Measurements from ENCODE around the gene TIAM2. TPM values are rescaled to one million over a fixed set of nuclear protein-coding genes. Genes with fewer than 3 reads are reported as not detected.

The TIAM2 gene
- total RNA-seq, 1 experiment from 2014 or later = 3.8 TPM

- DNase-seq = no peak
- H3K4me1 Mint-ChIP-seq (ENCODE audit: low read depth, unreplicated experiment) = no peaks in the 10 kb centered on the region
- H3K4me3 Mint-ChIP-seq (ENCODE audit: unreplicated experiment) = no peak overlapping the region
- H3K27me3 Mint-ChIP-seq (ENCODE audit: insufficient read depth, unreplicated experiment) = no peaks in the 10 kb centered on the region
- no peak overlapping the region for H3K27ac Mint-ChIP-seq (ENCODE audit: unreplicated experiment)
- no peaks in the 10 kb centered on the region for H3K36me3 Mint-ChIP-seq (ENCODE audit: insufficient read depth, unreplicated experiment)
- H3K4me1 ChIP-seq = no peaks in the 10 kb centered on the region
- ChIA-PET POLR2A (no interaction called here), CTCF (no interaction called here)
- H3K36me3 ChIP-seq (ENCODE audit: control insufficient read depth, insufficient read depth, low read length) = no peaks in the 10 kb centered on the region
- intact Hi-C loops (cut with micrococcal nuclease; ENCODE audit: unreplicated experiment) = no loop called here
- no peak for TF ChIP-seq CTCF (IDR thresholded peaks at IDR 0.05; ENCODE audit: insufficient read depth in 1 of 2, low read depth in 1 of 2, low read length in 1 of 2, severe bottlenecking in 1 of 2, unreplicated experiment in 1 of 2)
- no peaks in the 10 kb centered on the region for H3K9me3 Mint-ChIP-seq (ENCODE audit: unreplicated experiment)
- no TSS peak for BruUV-seq (replicated peaks)
- H3K4me3 ChIP-seq (ENCODE audit: low read depth, low read length) = no peak overlapping the region
- no peaks in the 10 kb centered on the region for H3K9me3 ChIP-seq
- H3K27me3 ChIP-seq (replicated peaks; ENCODE audit: control insufficient read depth, insufficient read depth, low read length) = no peaks in the 10 kb centered on the region
These were observed 71.2 kb downstream of the TIAM2 start for GRCh38 chr6:155066361-155066760.

GRCh38 chr6:155066921-155067680 is 72.0 kb downstream of the TIAM2 start:
- Histone ChIP-seq H3K4me1 (no peaks in the 10 kb centered on the region), H3K36me3 (ENCODE audit: control insufficient read depth, insufficient read depth, low read length) (no peaks in the 10 kb centered on the region), H3K27me3 (replicated peaks; ENCODE audit: control insufficient read depth, insufficient read depth, low read length) (no peaks in the 10 kb centered on the region), H3K9me3 (no peaks in the 10 kb centered on the region), H3K4me3 (ENCODE audit: low read depth, low read length) (no peak overlapping the region)
- no peak overlapping the region for H3K4me3 Mint-ChIP-seq (ENCODE audit: unreplicated experiment)
- H3K27me3 Mint-ChIP-seq (ENCODE audit: insufficient read depth, unreplicated experiment) = no peaks in the 10 kb centered on the region
- DNase-seq = no peak
- BruUV-seq (replicated peaks) = no TSS peak
- POLR2A ChIA-PET = no interaction called here
- intact Hi-C loops (cut with micrococcal nuclease; ENCODE audit: unreplicated experiment) = no loop called here
- CTCF ChIA-PET = no interaction called here
- H3K4me1 Mint-ChIP-seq (ENCODE audit: low read depth, unreplicated experiment) = no peaks in the 10 kb centered on the region
- no peak for TF ChIP-seq CTCF (IDR thresholded peaks at IDR 0.05; ENCODE audit: insufficient read depth in 1 of 2, low read depth in 1 of 2, low read length in 1 of 2, severe bottlenecking in 1 of 2, unreplicated experiment in 1 of 2)
- H3K9me3 Mint-ChIP-seq (ENCODE audit: unreplicated experiment) = no peaks in the 10 kb centered on the region
- H3K27ac Mint-ChIP-seq (ENCODE audit: unreplicated experiment) = no peak overlapping the region
- H3K36me3 Mint-ChIP-seq (ENCODE audit: insufficient read depth, unreplicated experiment) = no peaks in the 10 kb centered on the region

GRCh38 chr6:155067956-155068615 is 73.0 kb downstream of the TIAM2 start:
- H3K36me3 Mint-ChIP-seq (ENCODE audit: insufficient read depth, unreplicated experiment) = no peaks in the 10 kb centered on the region
- no peaks in the 10 kb centered on the region for H3K4me1 Mint-ChIP-seq (ENCODE audit: low read depth, unreplicated experiment)
- Histone ChIP-seq H3K4me1 (no peaks in the 10 kb centered on the region), H3K9me3 (no peaks in the 10 kb centered on the region), H3K4me3 (ENCODE audit: low read depth, low read length) (no peak overlapping the region), H3K27me3 (replicated peaks; ENCODE audit: control insufficient read depth, insufficient read depth, low read length) (no peaks in the 10 kb centered on the region), H3K36me3 (ENCODE audit: control insufficient read depth, insufficient read depth, low read length) (no peaks in the 10 kb centered on the region)
- no peaks in the 10 kb centered on the region for H3K27me3 Mint-ChIP-seq (ENCODE audit: insufficient read depth, unreplicated experiment)
- H3K4me3 Mint-ChIP-seq (ENCODE audit: unreplicated experiment) = no peak overlapping the region
- POLR2A ChIA-PET = no interaction called here
- intact Hi-C loops (cut with micrococcal nuclease; ENCODE audit: unreplicated experiment) = no loop called here
- no peak overlapping the region for H3K27ac Mint-ChIP-seq (ENCODE audit: unreplicated experiment)
- CTCF ChIA-PET = no interaction called here
- H3K9me3 Mint-ChIP-seq (ENCODE audit: unreplicated experiment) = no peaks in the 10 kb centered on the region
- DNase-seq = no peak
- no TSS peak for BruUV-seq (replicated peaks)
- TF ChIP-seq CTCF (IDR thresholded peaks at IDR 0.05; ENCODE audit: insufficient read depth in 1 of 2, low read depth in 1 of 2, low read length in 1 of 2, severe bottlenecking in 1 of 2, unreplicated experiment in 1 of 2) = no peak

Data from Caco-2 (cell line).